GM12878 (cell line): ENCODE measurements around the gene TPCN2. TPM values are rescaled to one million over a fixed set of nuclear protein-coding genes. Genes with fewer than 3 reads are reported as not detected.

Experiments
- ATAC-seq: fragments of 200-7000 bp; cut with Tn5 transposase; 3 replicates; pipeline ENCODE4 v1.9.1; 2020; ENCODE audit warnings: mild to moderate bottlenecking, moderate library complexity
- BruUV-seq: library from RNA; stranded (reverse); fragments of 400-500 nt; replicated peaks from 2 replicates; lab custom pipeline; 2021; lab: Mats Ljungman, UMichigan
- CTCF ChIA-PET: fragments of 300-600 bp; sonication (Branson Sonifier 250); formaldehyde crosslinking; extraction: SDS; loops from one replicate; lab custom pipeline; 2021; ENCODE audit warnings: inconsistent platforms; lab: Yijun Ruan, JAX
- POLR2A ChIA-PET: fragments of 350-600 bp; formaldehyde crosslinking; extraction: SDS; loops from one replicate; lab custom pipeline; 2021; ENCODE audit warnings: inconsistent platforms; lab: Charles Lee
- RAD21 ChIA-PET: fragments of 300-600 bp; sonication (Branson Sonifier 250); formaldehyde crosslinking; loops from one replicate; lab custom pipeline; 2023; ENCODE audit warnings: antibody characterized with exemption; ENCODE audit not compliant: unreplicated experiment; lab: Charles Lee
- SMC1A ChIA-PET: fragments of 300-600 bp; sonication (Branson Sonifier 250); formaldehyde crosslinking; loops from one replicate; lab custom pipeline; 2023; ENCODE audit not compliant: unreplicated experiment, uncharacterized antibody; lab: Charles Lee
- DNase-seq: peaks from one replicate; pipeline ENCODE4 v3.0.0-alpha.2; 2011; ENCODE audit warnings: low read depth, low spot score
- FAIRE-seq: peaks from 3 replicates; lab custom pipeline; 2011; peaks lifted over from hg19 to GRCh38; lab: Jason Lieb, UNC
- H2AFZ ChIP-seq: 2 replicates; pipeline ENCODE4 v1.6.0; 2011; ENCODE audit warnings: low read depth, low read length, control low read depth; ENCODE audit not compliant: control insufficient read depth
- H3K27ac ChIP-seq: 2 replicates; pipeline ENCODE4 v1.5.1; 2011; ENCODE audit warnings: control low read depth; ENCODE audit not compliant: control insufficient read depth, insufficient read depth
- H3K27me3 ChIP-seq, 2 experiments: replicated peaks in 1 of 2; 2 replicates each; pipeline versions ENCODE4 v1.6.0 to v1.6.1; 2011; ENCODE audit warnings: low read length in 1 of 2; ENCODE audit not compliant: control insufficient read depth in 2 of 2, insufficient read depth in 2 of 2
- H3K36me3 ChIP-seq, 2 experiments: 2 replicates each; pipeline ENCODE4 v1.5.1; 2011; ENCODE audit warnings: low read length in 1 of 2; ENCODE audit not compliant: control insufficient read depth in 2 of 2, insufficient read depth in 2 of 2
- H3K4me1 ChIP-seq: 2 replicates; pipeline ENCODE4 v1.6.1; 2011; ENCODE audit warnings: mild to moderate bottlenecking, low read length, moderate library complexity, mixed read lengths; ENCODE audit not compliant: control insufficient read depth, insufficient read depth
- H3K4me2 ChIP-seq: 2 replicates; pipeline ENCODE4 v1.6.0; 2011; ENCODE audit warnings: control low read depth; ENCODE audit not compliant: control insufficient read depth, insufficient read depth
- H3K4me3 ChIP-seq: fragments of 200-600 bp; sonication (generic); 2 replicates; pipeline ENCODE4 v1.5.1; 2016
- H3K79me2 ChIP-seq: 2 replicates; pipeline ENCODE4 v1.6.0; 2011; ENCODE audit warnings: low read length; ENCODE audit not compliant: control insufficient read depth, insufficient read depth
- H3K9ac ChIP-seq: 2 replicates; pipeline ENCODE4 v1.8.0; 2011; ENCODE audit warnings: low read length, control low read depth, mixed read lengths; ENCODE audit not compliant: control insufficient read depth, insufficient read depth
- H3K9me3 ChIP-seq: replicated peaks from 3 replicates; pipeline ENCODE4 v1.5.1; 2011; ENCODE audit warnings: mild to moderate bottlenecking, low read length; ENCODE audit not compliant: control insufficient read depth, insufficient read depth
- H4K20me1 ChIP-seq: 2 replicates; pipeline ENCODE4 v1.6.0; 2011; ENCODE audit not compliant: control insufficient read depth, insufficient read depth
- ASH2L ChIP-seq: fragments of 300-600, 200-600 bp; sonication (generic); IDR thresholded peaks from 2 replicates; pipeline ENCODE4 v1.6.1; 2017; ENCODE audit warnings: low read depth, mild to moderate bottlenecking, borderline replicate concordance
- CHD1 ChIP-seq: IDR thresholded peaks from 2 replicates; pipeline ENCODE4 v1.6.1; 2012; ENCODE audit warnings: low read depth, low read length, improper control_type of control experiment
- EZH2 ChIP-seq: IDR thresholded peaks from 2 replicates; pipeline ENCODE4 v1.6.1; 2012; ENCODE audit warnings: low read depth, mild to moderate bottlenecking, control low read depth, inconsistent platforms, low read length, borderline replicate concordance; ENCODE audit not compliant: control insufficient read depth
- IRF4 ChIP-seq: IDR thresholded peaks from 2 replicates; pipeline ENCODE4 v1.6.1; 2011; ENCODE audit warnings: low read depth, low read length
- NFXL1 ChIP-seq: fragments of 450-650 bp; IDR thresholded peaks from 2 replicates; pipeline ENCODE4 v1.6.1; 2017; ENCODE audit warnings: antibody characterized with exemption, mild to moderate bottlenecking, borderline replicate concordance
- PKNOX1 ChIP-seq: fragments of 450-650 bp; IDR thresholded peaks from 2 replicates; pipeline ENCODE4 v1.6.1; 2016; ENCODE audit warnings: mild to moderate bottlenecking
- RELA ChIP-seq: fragments of 450-650 bp; IDR thresholded peaks from 2 replicates; pipeline ENCODE4 v1.8.0; 2014; ENCODE audit warnings: borderline replicate concordance; ENCODE audit not compliant: partially characterized antibody
- RUNX3 ChIP-seq: IDR thresholded peaks from 2 replicates; pipeline ENCODE4 v1.6.1; 2012; ENCODE audit warnings: low read length, inconsistent platforms
- SIX5 ChIP-seq: IDR thresholded peaks from 2 replicates; pipeline ENCODE4 v1.6.1; 2011; ENCODE audit warnings: mild to moderate bottlenecking, low read depth, low read length, moderate library complexity; ENCODE audit not compliant: severe bottlenecking
- SMAD5 ChIP-seq: IDR thresholded peaks from 2 replicates; pipeline ENCODE4 v1.6.1; 2016; ENCODE audit warnings: antibody characterized with exemption, low read depth
- TAF1 ChIP-seq: IDR thresholded peaks from 2 replicates; pipeline ENCODE4 v1.6.1; 2011; ENCODE audit warnings: mild to moderate bottlenecking, low read depth, low read length, borderline replicate concordance
- TBL1XR1 ChIP-seq: IDR thresholded peaks from 2 replicates; pipeline ENCODE4 v1.6.1; 2012; ENCODE audit warnings: low read depth, low read length, improper control_type of control experiment
- WGBS: methylation state at CpG from one replicate; pipeline ENCODE4 v1.1.6; 2016; ENCODE audit warnings: low lambda C conversion rate; ENCODE audit not compliant: insufficient replicate concordance, insufficient coverage; ENCODE audit errors: missing lambda C conversion rate; 5-methylcytosine and 5-hydroxymethylcytosine counted together
- in situ Hi-C: fragments of 300-500 bp; cut with MboI; formaldehyde crosslinking; loops from 9 replicates; pipeline ENCODE4 v1.14.3; 2018; ENCODE audit warnings: mixed read lengths
- intact Hi-C: fragments of 100-400 bp; cut with micrococcal nuclease; formaldehyde crosslinking; loops from one replicate; pipeline ENCODE4 v1.14.2; 2022; ENCODE audit not compliant: unreplicated experiment
- polyA plus RNA-seq, 11 experiments: library from polyadenylated mRNA; depleted of rRNA in 4 of 11; unstranded in 6 of 11; stranded (reverse) in 5 of 11; fragments of >200 nt; fragmentation: Nextera tagmentation in 4 of 11; fragmentation: Illumina TruSeq in 1 of 11; extraction: Ambion mirVana in 4 of 11; extraction: Trizol in 1 of 11; gene quantifications; 1 replicate in 1 of 11; 2 replicates in 10 of 11; pipeline versions ENCODE4 v1.2.1 to v1.2.3, GENCODE V29; 2011 to 2016; ENCODE audit warnings: inconsistent platforms in 2 of 11, missing spikeins in 2 of 11, low read depth in 1 of 11
- total RNA-seq, 4 experiments: library from RNA; depleted of rRNA in 3 of 4; stranded (reverse); fragments of >200 nt in 3 of 4; fragmentation: Illumina TruSeq in 1 of 4; extraction: Trizol in 1 of 4; gene quantifications; 2 replicates each; pipeline versions ENCODE4 v1.2.1 to v1.2.3, GENCODE V29; 2013 to 2021
- TF ChIP-seq, protein P1 (sequence below): fragments of 150-350 bp; IDR thresholded peaks from 2 replicates; pipeline ENCODE4 v1.6.1; 2016; ENCODE audit warnings: low read depth, low read length

TPCN2 gene
- total and polyA plus RNA-seq, 10 of the 15 experiments (the other 5 are each of a cell fraction or from before 2014, with no cell fraction given) = 1.7 to 18.4 (median 8.4) TPM

DNA sequence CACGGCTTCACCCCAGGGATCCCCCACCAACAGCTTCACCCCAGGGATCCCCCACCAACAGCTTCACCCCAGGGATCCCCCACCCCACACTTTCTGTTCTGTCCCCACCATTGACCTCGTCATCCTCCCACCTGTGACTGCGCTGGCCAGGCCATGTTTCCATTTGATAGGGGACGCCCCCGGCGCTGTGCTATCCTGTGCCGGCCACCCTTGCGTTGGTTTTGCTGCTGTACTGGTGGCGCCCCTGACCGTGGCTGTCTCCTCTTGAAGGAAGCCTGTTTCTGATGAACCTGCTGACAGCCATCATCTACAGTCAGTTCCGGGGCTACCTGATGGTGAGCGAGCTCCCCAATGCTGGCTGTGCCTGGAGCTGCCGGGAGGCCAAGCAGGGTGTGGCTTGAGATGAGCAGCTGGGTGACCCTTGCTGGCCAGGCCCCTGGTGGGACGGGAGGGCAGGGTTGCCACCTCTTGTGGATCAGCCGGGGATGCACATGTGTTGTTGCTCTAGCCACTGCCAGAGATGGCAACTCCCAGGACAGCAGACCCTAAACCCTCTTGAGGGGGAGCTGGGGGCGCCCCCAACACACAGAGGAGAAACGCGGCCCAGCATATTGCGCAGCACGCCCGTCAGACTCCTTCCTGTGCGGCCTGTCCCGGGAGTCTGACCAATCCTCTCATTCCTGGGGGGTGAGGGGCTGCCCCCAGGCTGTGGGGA is 22.5 kb downstream of the TPCN2 start:
- POLR2A ChIA-PET = interaction anchor here (1.1 kb wide), 1 partner anchor 12 kb away, joined by 4 read pairs; no protein-coding TSS in a partner anchor
- no peaks in the 10 kb centered on the region for H3K27me3 ChIP-seq
- FAIRE-seq = no peak
- in situ Hi-C loops (no loop called here), intact Hi-C loops (no loop called here)
- SMC1A ChIA-PET = interaction anchor here (1.2 kb wide), 1 partner anchor 15 kb away, joined by 3 read pairs; no protein-coding TSS in a partner anchor
- H3K27ac ChIP-seq = no peak overlapping the region
- H3K4me3 ChIP-seq = no peak overlapping the region
- TF ChIP-seq PKNOX1 (no peak), ASH2L (no peak), SMAD5 (no peak), SIX5 (no peak), IRF4 (no peak)
- H3K4me2 ChIP-seq = no peak overlapping the region
- no peak overlapping the region for H3K9ac ChIP-seq
- BruUV-seq = no TSS peak
- no peak for DNase-seq
- no peaks in the 10 kb centered on the region for H3K9me3 ChIP-seq
- H4K20me1 ChIP-seq = no peaks in the 10 kb centered on the region
- ATAC-seq = no peak
- H3K36me3 ChIP-seq = peaks cover 2 to 15% of the 10 kb centered on the region in 2 experiments; a peak in 3 of 4 replicates
- H3K4me1 ChIP-seq = no peaks in the 10 kb centered on the region
- H3K79me2 ChIP-seq = no peaks in the 10 kb centered on the region
- WGBS = 89% methylated on average over 23 of the region's 23 CpGs
- H2AFZ ChIP-seq = no peak overlapping the region
- RAD21 ChIA-PET = interaction anchor here (1.5 kb wide), 1 partner anchor 15 kb away, joined by 4 read pairs; no protein-coding TSS in a partner anchor
- CTCF ChIA-PET = no interaction called here

- Histone ChIP-seq H3K9ac (no peak overlapping the region), H3K4me1 (no peaks in the 10 kb centered on the region), H4K20me1 (no peaks in the 10 kb centered on the region), H3K79me2 (no peaks in the 10 kb centered on the region), H3K9me3 (no peaks in the 10 kb centered on the region), H3K4me2 (no peak overlapping the region), H3K4me3 (no peak overlapping the region), H2AFZ (no peak overlapping the region), H3K36me3 (peaks cover 2 to 15% of the 10 kb centered on the region in 2 experiments; a peak in 3 of 4 replicates), H3K27ac (no peak overlapping the region), H3K27me3 (no peaks in the 10 kb centered on the region)
- BruUV-seq = no TSS peak
- CTCF ChIA-PET = no interaction called here
- FAIRE-seq (no peak), DNase-seq (no peak), ATAC-seq (no peak)
- POLR2A ChIA-PET = no interaction called here
- in situ Hi-C loops (no loop called here), intact Hi-C loops (no loop called here)
- WGBS = 86% methylated on average over 11 of the region's 13 CpGs
- RAD21 ChIA-PET = no interaction called here
- SMC1A ChIA-PET = no interaction called here
- no peak for TF ChIP-seq RELA
- TF ChIP-seq TAF1 = no peak
- TF ChIP-seq NFXL1 = no peak
- TF ChIP-seq, protein P1, sequence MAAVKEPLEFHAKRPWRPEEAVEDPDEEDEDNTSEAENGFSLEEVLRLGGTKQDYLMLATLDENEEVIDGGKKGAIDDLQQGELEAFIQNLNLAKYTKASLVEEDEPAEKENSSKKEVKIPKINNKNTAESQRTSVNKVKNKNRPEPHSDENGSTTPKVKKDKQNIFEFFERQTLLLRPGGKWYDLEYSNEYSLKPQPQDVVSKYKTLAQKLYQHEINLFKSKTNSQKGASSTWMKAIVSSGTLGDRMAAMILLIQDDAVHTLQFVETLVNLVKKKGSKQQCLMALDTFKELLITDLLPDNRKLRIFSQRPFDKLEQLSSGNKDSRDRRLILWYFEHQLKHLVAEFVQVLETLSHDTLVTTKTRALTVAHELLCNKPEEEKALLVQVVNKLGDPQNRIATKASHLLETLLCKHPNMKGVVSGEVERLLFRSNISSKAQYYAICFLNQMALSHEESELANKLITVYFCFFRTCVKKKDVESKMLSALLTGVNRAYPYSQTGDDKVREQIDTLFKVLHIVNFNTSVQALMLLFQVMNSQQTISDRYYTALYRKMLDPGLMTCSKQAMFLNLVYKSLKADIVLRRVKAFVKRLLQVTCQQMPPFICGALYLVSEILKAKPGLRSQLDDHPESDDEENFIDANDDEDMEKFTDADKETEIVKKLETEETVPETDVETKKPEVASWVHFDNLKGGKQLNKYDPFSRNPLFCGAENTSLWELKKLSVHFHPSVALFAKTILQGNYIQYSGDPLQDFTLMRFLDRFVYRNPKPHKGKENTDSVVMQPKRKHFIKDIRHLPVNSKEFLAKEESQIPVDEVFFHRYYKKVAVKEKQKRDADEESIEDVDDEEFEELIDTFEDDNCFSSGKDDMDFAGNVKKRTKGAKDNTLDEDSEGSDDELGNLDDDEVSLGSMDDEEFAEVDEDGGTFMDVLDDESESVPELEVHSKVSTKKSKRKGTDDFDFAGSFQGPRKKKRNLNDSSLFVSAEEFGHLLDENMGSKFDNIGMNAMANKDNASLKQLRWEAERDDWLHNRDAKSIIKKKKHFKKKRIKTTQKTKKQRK = no peak
- no peak for TF ChIP-seq RUNX3
- TF ChIP-seq CHD1 = no peak
- TF ChIP-seq EZH2 = no peak
- no peak for TF ChIP-seq TBL1XR1
Measured at GRCh38 chr11:69071956-69072355, 23.2 kb downstream of the TPCN2 start.
